Limb (tissue), 2 donors: ENCODE data around the gene C3orf18.
"Not testable (repeated sequence)": the region's sequence is repeated elsewhere in the genome, so short reads cannot be mapped to it uniquely, and the experiment has no call there.

Source experiments
- DNase-seq, 2 donors: peaks; one replicate each; pipeline ENCODE4 v3.0.0-alpha.2; 2016; ENCODE audit errors: extremely low spot score in 2 of 2

Gene C3orf18

GRCh38 chr3:50523279-50523811 lies 44.2 kb downstream of the C3orf18 start:
- DNase-seq: no peak

GRCh38 chr3:50521572-50521971 lies 46.0 kb downstream of the C3orf18 start:
- no peak for DNase-seq

GRCh38 chr3:50520849-50521248 lies 46.7 kb downstream of the C3orf18 start:
- no peak for DNase-seq

- peak; percentile 39 to 80 for DNase-seq
These were observed 48.0 kb downstream of the C3orf18 start for GRCh38 chr3:50519471-50520089.

GRCh38 chr3:50518436-50518835 lies 49.1 kb downstream of the C3orf18 start:
- DNase-seq: no peak

- DNase-seq: no peak
These were observed 49.8 kb downstream of the C3orf18 start for GRCh38 chr3:50517721-50518206.

- no peak for DNase-seq
These were observed 51.1 kb downstream of the C3orf18 start for GRCh38 chr3:50516440-50516871.

- peak; percentile 56 to 82 for DNase-seq
These were observed 51.7 kb downstream of the C3orf18 start for GRCh38 chr3:50515565-50516439.

- DNase-seq: not testable (repeated sequence)
These were observed 54.6 kb downstream of the C3orf18 start for GRCh38 chr3:50512908-50513307.

GRCh38 chr3:50512131-50512530 lies 55.4 kb downstream of the C3orf18 start:
- DNase-seq: no peak

- no peak for DNase-seq
These were observed 57.2 kb downstream of the C3orf18 start for GRCh38 chr3:50510325-50510724.

- DNase-seq: no peak
These were observed 57.8 kb downstream of the C3orf18 start for GRCh38 chr3:50509715-50510114.

GRCh38 chr3:50508821-50509220 lies 58.7 kb downstream of the C3orf18 start:
- DNase-seq: no peak
